ENCODE data around the gene PFN1. TPM values are rescaled to one million over a fixed set of nuclear protein-coding genes. Genes with fewer than 3 reads are reported as not detected.
A peak's percentile ranks its signal among the peaks of the same experiment; 100 is the strongest.

PFN1 gene
- total and polyA plus RNA-seq, 2 donors (not counting 3 experiments of a cell fraction or from before 2014, with no cell fraction given), result 1,191 to 1,577 TPM

- peaks cover 2 to 15% of the 10 kb centered on the region in 2 experiments for H3K36me3 ChIP-seq (ENCODE audit: control insufficient read depth in 2 of 2, extremely low read depth in 1 of 2, insufficient read depth in 2 of 2, low read length in 2 of 2)
- CTCF ChIA-PET, result interaction anchor here (0.8 to 4.6 kb wide), 10 partner anchors 11 to 453 kb away, joined by 3 to 50 read pairs (median 6); partner anchors contain the start of genes INCA1, KIF1C, RNF167 and SLC25A11
Measured at GRCh38 chr17:4986403-4986802, 38.1 kb upstream of the PFN1 start.

DNA sequence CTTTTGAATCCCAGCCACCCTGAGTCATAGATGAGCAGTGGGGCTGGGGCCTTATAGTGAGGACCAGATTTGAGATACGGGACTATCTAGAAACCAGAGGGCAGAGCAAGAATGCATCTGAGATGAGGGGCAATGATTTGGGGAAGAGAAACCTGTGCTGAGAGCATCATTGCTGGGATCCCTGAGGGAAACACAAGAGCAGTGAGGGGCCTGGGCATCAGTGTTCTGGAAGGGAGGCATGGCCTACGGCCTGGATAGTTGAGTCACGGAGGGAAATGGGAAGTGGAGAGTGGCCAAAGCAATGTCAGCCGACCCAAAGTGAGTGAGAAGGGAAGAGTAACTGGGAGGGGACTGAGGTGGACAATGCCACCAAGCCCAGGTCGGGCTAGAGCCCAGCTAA is 34.0 kb upstream of the PFN1 start:
- no TSS peak for BruUV-seq (replicated peaks)
- no peak overlapping the region for H3K9ac ChIP-seq (replicated peaks; ENCODE audit: extremely low read depth, insufficient read depth, low read length)
- H3K4me2 ChIP-seq (ENCODE audit: insufficient read depth, low read length), result no peak overlapping the region
- no peaks in the 10 kb centered on the region for H3K27me3 ChIP-seq (ENCODE audit: control insufficient read depth in 2 of 2, insufficient read depth in 2 of 2, low read length in 2 of 2)
- TF ChIP-seq GATA2 (IDR thresholded peaks at IDR 0.05; ENCODE audit: insufficient read depth, insufficient read length, low read depth, low read length) (no peak), MAX (IDR thresholded peaks at IDR 0.05; ENCODE audit: insufficient read depth, insufficient read length) (no peak), MYC (IDR thresholded peaks at IDR 0.05; ENCODE audit: low read depth, low read length) (no peak), EZH2 (IDR thresholded peaks at IDR 0.05; ENCODE audit: borderline replicate concordance, low read depth, low read length, severe bottlenecking) (no peak), JUN (IDR thresholded peaks at IDR 0.05; ENCODE audit: borderline replicate concordance, insufficient read depth, insufficient read length, low read depth) (no peak), POLR2AphosphoS5 (IDR thresholded peaks at IDR 0.05; ENCODE audit: insufficient read depth, low read depth, low read length) (no peak)
- no peaks in the 10 kb centered on the region for H3K9me1 ChIP-seq (replicated peaks; ENCODE audit: control insufficient read depth, extremely low read depth, insufficient read depth, low read length)
- no peak overlapping the region for H3K4me3 ChIP-seq (replicated peaks in 1 of 3; ENCODE audit: insufficient read depth in 1 of 3, low read depth in 1 of 3, low read length in 3 of 3)
- intact Hi-C loops (cut with micrococcal nuclease) (no loop called here), dilution Hi-C loops (cut with MboI; ENCODE audit: extremely low pct_ligation_motif_present, low sequenced_read_pairs) (no loop called here)
- no peaks in the 10 kb centered on the region for H3K9me3 ChIP-seq (replicated peaks; ENCODE audit: control insufficient read depth, insufficient read depth, low read length)
- CTCF ChIA-PET, result no interaction called here
- FAIRE-seq (no peak), DNase-seq (ENCODE audit: low read depth, low spot score) (no peak)
- H4K20me1 ChIP-seq (replicated peaks; ENCODE audit: control insufficient read depth, extremely low read depth, insufficient read depth, low read length), result no peaks in the 10 kb centered on the region
- POLR2A ChIA-PET, result no interaction called here
- peaks cover 17% of the 10 kb centered on the region for H3K4me1 ChIP-seq (ENCODE audit: control insufficient read depth, extremely low read depth, insufficient read depth, low read length)
- no peak overlapping the region for H2AFZ ChIP-seq (ENCODE audit: low read depth, low read length)
- peaks cover 15 to 43% of the 10 kb centered on the region in 2 experiments for H3K36me3 ChIP-seq (ENCODE audit: control insufficient read depth in 2 of 2, extremely low read depth in 1 of 2, insufficient read depth in 2 of 2, low read length in 2 of 2)
- H3K27ac ChIP-seq (ENCODE audit: insufficient read depth, low read depth, low read length), result no peak overlapping the region
- peaks cover 16% of the 10 kb centered on the region for H3K79me2 ChIP-seq (ENCODE audit: control insufficient read depth, insufficient read depth, low read length)

More at GRCh38 chr17:4986403-4986802, 38.1 kb upstream of the PFN1 start:
- TF ChIP-seq POLR2AphosphoS5 (IDR thresholded peaks at IDR 0.05; ENCODE audit: insufficient read depth, low read depth, low read length) (peak; percentile 61), POLR2A (IDR thresholded peaks at IDR 0.05; ENCODE audit: low read depth, low read length) (peak; percentile 75), FOS (IDR thresholded peaks at IDR 0.05; ENCODE audit: borderline replicate concordance, insufficient read depth, low read length) (no peak)
- Histone ChIP-seq H3K27me3 (ENCODE audit: control insufficient read depth in 2 of 2, insufficient read depth in 2 of 2, low read length in 2 of 2) (no peaks in the 10 kb centered on the region), H3K27ac (ENCODE audit: insufficient read depth, low read depth, low read length) (peak overlapping the region; percentile 66), H3K4me2 (ENCODE audit: insufficient read depth, low read length) (peak overlapping the region; percentile 84), H3K4me3 (replicated peaks in 1 of 3; ENCODE audit: insufficient read depth in 1 of 3, low read depth in 1 of 3, low read length in 3 of 3) (peak overlapping the region; percentile 58 to 76 (median 60)), H3K79me2 (ENCODE audit: control insufficient read depth, insufficient read depth, low read length) (peaks cover 18% of the 10 kb centered on the region), H3K9ac (replicated peaks; ENCODE audit: extremely low read depth, insufficient read depth, low read length) (peak overlapping the region; percentile 52), H3K9me1 (replicated peaks; ENCODE audit: control insufficient read depth, extremely low read depth, insufficient read depth, low read length) (no peaks in the 10 kb centered on the region), H3K4me1 (ENCODE audit: control insufficient read depth, extremely low read depth, insufficient read depth, low read length) (peaks cover 24% of the 10 kb centered on the region), H4K20me1 (replicated peaks; ENCODE audit: control insufficient read depth, extremely low read depth, insufficient read depth, low read length) (no peaks in the 10 kb centered on the region), H3K9me3 (replicated peaks; ENCODE audit: control insufficient read depth, insufficient read depth, low read length) (no peaks in the 10 kb centered on the region), H2AFZ (ENCODE audit: low read depth, low read length) (peak overlapping the region; percentile 96)
- no TSS peak for BruUV-seq (replicated peaks)
- POLR2A ChIA-PET, result interaction anchor here (0.7 kb wide), 1 partner anchor 12 kb away, joined by 5 read pairs; the partner anchor contains the start of gene KIF1C
- FAIRE-seq, result peak; percentile 96
- intact Hi-C loops (cut with micrococcal nuclease), result loop anchor here (1.0 to 2.0 kb wide), 2 partner anchors 40 to 46 kb away; partner anchors contain the start of genes RNF167 and SLC25A11
- dilution Hi-C loops (cut with MboI; ENCODE audit: extremely low pct_ligation_motif_present, low sequenced_read_pairs), result no loop called here
- DNase-seq (ENCODE audit: low read depth, low spot score), result peak; percentile 40

Measured in endothelial cell of umbilical vein (primary cell).